A549 treated with RU486 at 1 μM for 4 hours (cell line): Measurements from ENCODE around the gene OGG1. TPM values are rescaled to one million over a fixed set of nuclear protein-coding genes. Genes with fewer than 3 reads are reported as not detected.

ENCODE experiments used
- total RNA-seq: library from RNA; stranded (reverse); fragments of 200-300 nt; extraction: Qiagen RNA extraction; gene quantifications from 5 replicates; pipeline ENCODE4 v1.2.3, GENCODE V29; 2022; ENCODE audit warnings: low read depth

OGG1 gene
- total RNA-seq = 12.4 to 19.0 TPM (median 17.0 TPM) in 5 replicates

DNA sequence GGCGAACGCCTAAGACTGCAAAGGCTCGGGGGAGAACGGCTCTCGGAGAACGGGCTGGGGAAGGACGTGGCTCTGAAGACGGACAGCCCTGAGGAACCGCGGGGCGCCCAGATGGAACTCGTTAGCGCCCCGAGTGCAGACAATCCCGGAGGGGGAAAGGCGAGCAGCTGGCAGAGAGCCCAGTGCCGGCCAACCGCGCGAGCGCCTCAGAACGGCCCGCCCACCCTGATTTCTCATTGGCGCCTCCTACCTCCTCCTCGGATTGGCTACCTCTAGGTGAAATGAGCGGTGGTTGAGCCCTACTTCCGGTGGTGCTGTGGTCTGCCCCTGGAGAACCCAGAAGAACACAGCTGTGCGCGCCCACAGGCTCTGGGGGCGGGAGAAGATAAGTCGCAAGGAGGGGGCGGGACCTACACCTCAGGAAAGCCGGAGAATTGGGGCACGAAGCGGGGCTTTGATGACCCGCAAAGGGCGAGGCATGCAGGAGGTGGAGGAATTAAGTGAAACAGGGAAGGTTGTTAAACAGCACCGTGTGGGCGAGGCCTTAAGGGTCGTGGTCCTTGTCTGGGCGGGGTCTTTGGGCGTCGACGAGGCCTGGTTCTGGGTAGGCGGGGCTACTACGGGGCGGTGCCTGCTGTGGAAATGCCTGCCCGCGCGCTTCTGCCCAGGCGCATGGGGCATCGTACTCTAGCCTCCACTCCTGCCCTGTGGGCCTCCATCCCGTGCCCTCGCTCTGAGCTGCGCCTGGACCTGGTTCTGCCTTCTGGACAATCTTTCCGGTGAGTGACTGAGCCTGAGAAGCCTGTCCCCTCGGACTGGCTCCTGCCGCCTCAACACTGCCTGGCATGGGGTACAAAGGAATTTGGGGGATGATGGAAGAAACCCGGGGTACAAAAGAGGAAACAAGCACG, at the start of gene OGG1:
OGG1 (plus strand) TSS at position 308 of the 911 bp plus-strand sequence; CDS start at position 643, 335 bp downstream.

DNA sequence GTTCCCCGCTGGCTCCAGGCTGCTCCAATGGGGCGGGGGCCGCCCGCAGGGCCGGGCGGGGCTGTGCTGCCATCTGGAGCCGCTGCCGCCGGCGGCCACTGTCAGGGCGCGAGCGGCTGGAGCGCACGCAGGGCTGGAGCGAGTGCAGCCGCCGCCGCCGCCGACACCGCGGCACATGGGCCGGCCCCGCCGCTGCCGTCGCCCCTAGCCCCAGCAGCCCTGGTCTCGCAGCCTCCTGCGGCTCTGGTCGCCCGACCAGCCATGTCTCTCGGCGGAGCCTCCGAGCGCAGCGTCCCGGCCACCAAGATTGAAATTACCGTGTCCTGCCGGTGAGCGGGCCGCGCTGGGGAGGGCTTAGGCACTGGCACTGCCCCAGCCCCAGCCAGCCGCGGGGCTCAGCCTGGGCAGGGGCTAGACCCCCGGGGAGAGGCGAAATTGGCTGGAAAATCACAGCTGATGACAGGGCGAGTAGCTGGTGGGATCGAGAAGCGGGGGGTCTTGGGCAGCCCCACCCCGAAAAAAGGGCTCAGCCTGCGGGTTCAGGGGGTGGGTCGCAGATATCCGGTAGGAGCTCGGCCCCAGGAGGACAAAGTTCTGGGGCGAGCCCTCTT, 45.9 kb upstream of the OGG1 start, which contains the start of gene CPNE9:
CPNE9 (plus strand) TSS at position 98 of the 611 bp plus-strand sequence; CDS start at position 262, 164 bp downstream.

DNA sequence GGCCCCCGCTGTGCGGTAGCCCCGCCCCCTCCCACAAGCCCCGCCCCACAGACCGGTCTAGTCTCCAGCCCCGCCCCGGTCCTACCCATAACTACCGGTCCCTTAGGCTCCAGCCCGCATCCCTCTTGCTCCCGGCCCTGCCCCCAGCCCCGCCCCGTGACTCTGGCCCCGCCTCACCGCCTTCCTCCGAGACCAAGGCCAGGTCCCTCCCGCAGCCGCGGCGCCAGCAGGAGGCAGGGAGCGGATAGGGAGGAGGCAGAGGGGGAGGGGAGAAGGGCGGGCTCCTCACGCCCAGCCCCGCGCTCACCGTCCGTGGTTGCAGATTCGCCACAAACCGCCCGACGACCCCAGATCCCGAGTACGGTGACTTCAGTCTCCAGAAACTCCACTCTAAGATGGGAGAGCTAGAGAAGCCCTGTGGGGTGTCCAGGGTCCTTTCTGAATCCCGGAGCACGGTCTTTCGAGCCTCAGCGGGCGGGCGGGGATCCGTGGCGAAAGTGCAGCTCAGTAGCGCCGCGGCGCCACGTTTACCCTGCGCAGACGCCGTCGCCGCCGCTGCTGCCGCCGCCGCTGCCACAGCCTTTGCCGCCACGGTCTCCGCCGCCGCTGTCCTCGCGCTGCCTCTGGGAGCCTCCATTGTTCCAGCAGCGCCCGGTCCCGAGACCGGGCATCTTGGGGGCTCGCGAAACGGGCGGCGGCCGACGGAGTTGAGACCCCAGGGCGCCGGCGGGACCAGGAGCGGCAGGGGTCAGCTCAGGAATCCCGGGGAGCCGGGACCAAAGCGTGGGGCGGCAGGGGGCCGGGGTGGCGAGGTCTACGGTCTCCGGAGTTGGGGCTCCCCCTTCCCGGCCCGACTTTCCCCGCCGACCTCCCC, 18.3 kb upstream of the OGG1 start, which contains the start of gene BRPF1:
BRPF1 (plus strand) TSS at position 530 of the 874 bp plus-strand sequence. CDS start 2,406 bp downstream, outside the sequence.

DNA sequence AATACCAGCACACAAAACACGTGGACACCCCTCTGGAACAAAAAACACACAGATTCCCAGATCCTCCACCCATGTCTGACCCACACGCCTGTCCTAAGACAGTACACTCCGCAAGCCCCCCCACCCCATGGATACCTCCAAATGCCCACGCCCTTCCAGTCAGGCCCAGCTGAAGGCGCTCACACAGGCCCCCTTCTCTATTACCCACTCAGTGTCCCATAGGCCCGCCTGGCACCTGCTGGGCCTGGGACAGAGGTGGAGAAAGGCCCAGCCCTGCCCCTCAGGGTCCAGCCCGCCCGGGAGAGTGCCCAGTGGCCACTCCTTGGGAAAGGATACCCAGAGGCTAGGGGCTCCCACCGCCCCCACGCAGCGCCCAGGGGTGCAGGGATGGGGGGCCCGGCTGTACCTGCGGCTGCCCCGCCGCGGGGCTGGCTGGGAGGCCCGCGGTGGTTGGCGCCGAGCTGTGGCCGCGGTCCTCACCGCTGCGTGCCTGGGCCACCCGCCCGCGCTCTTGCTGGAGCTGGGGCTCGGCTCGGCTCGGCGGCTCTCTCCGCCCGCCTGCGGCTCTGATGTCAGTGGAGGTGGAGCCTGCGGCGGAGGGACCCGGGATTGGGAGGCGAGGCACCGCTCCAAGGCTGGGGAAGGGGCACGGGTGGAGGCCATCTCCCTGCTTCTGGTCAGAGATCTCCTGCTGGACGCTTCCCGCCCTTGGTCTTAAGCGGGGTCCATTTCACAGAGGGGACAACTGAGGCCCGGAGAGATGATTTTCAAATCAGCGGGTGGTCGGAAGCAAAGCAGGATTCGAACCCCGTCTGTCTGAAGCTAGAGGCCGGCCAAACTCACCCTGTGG, 19.9 kb downstream of the OGG1 start, which contains the start of gene CAMK1:
CAMK1 (minus strand) TSS at position 522 of the 850 bp plus-strand sequence. CDS start 2,198 bp downstream, outside the sequence.

DNA sequence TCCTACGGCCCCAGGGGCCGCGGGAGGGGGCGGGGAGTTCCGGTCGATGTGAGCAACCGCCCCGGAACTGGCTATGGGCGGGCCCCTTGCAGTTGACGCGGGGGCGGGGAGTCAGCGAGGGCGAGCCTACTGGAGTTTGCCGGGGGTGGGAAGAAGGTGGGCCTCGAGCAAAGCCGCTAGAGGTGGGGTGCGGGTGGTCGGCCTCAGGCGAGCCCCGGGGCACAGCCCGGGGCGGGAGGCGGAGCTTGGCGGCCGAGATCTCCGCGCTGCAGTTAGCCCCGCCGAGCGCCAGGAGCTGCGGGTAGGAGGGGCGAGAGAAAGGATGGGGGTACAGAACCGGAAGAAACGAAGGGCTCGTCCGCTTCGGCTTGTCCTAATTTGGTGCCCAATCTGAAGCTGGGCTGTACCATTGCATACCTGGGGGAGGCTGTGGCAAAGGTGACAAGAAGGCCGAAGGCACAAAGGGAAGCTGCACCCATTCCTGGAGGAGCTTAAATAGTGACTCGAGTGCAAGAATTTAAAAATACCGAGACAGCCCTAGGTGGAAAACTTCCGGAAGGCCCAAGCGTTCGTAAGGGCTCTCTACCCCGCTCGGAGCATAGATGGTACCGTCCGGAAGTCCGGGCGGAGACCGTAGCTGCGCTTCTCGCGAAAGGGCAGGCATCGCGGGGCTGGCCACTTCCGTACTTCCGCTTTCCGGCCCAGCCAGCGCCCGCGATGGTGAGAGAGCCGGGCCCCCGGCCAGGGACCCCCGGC, 42.8 kb downstream of the OGG1 start, which contains the start of the genes ARPC4 and TADA3:
ARPC4 (plus strand) TSS at position 678 of the 756 bp plus-strand sequence; CDS start at position 718, 40 bp downstream.
TADA3 (minus strand) TSS at position 69 of the 756 bp plus-strand sequence. CDS start 1,007 bp downstream, outside the sequence.

Other genes starting within 250 kb of the OGG1 start
- 0.05 to 0.27 TPM (median 0.16 TPM) in 4 of 5 replicates, not detected in the other for gene LHFPL4, start 196.1 kb upstream of the OGG1 start, total RNA-seq
- 25.0 to 31.7 TPM (median 27.5 TPM) in 5 replicates for gene MTMR14, start 100.4 kb upstream of the OGG1 start, total RNA-seq
- 0.08 to 0.27 TPM (median 0.18 TPM) in 4 of 5 replicates, not detected in the other for gene CPNE9, start 46.1 kb upstream of the OGG1 start, total RNA-seq
- 16.1 to 19.8 TPM (median 18.8 TPM) in 5 replicates for gene BRPF1, start 18.2 kb upstream of the OGG1 start, total RNA-seq
- 14.6 to 18.5 TPM (median 17.7 TPM) in 5 replicates for gene CAMK1, start 20.0 kb downstream of the OGG1 start, total RNA-seq
- 50.5 to 61.6 TPM (median 57.4 TPM) in 5 replicates for gene TADA3, start 42.5 kb downstream of the OGG1 start, total RNA-seq
- 143 to 238 TPM (median 179 TPM) in 5 replicates for gene ARPC4, start 43.1 kb downstream of the OGG1 start, total RNA-seq
- gene TTLL3, start 60.3 kb downstream of the OGG1 start, total RNA-seq = 4.8 to 7.9 TPM (median 6.8 TPM) in 5 replicates
- 33.0 to 48.2 TPM (median 42.5 TPM) in 5 replicates for gene RPUSD3, start 94.1 kb downstream of the OGG1 start, total RNA-seq
- gene CIDEC, start 130.3 kb downstream of the OGG1 start, total RNA-seq = 5.4 to 9.2 TPM (median 6.6 TPM) in 5 replicates
- 52.3 to 76.8 TPM (median 67.9 TPM) in 5 replicates for gene JAGN1, start 140.7 kb downstream of the OGG1 start, total RNA-seq
- 0.88 to 1.8 TPM (median 1.5 TPM) in 5 replicates for gene IL17RE, start 152.9 kb downstream of the OGG1 start, total RNA-seq
- 11.9 to 16.6 TPM (median 13.0 TPM) in 5 replicates for gene IL17RC, start 167.1 kb downstream of the OGG1 start, total RNA-seq
- 8.4 to 12.0 TPM (median 11.6 TPM) in 5 replicates for gene CRELD1, start 183.9 kb downstream of the OGG1 start, total RNA-seq
- 0.82 to 1.8 TPM (median 1.7 TPM) in 5 replicates for gene PRRT3, start 202.5 kb downstream of the OGG1 start, total RNA-seq
- gene EMC3, start 236.9 kb downstream of the OGG1 start, total RNA-seq = 112 to 132 TPM (median 117 TPM) in 5 replicates